GM12865 (cell line): Measurements from ENCODE around the gene ASTL.
A peak's percentile ranks its signal among the peaks of the same experiment; 100 is the strongest.

ENCODE experiments used
- DNase-seq: peaks from one replicate; pipeline ENCODE4 v3.0.0; 2010; ENCODE audit warnings: low read depth
- H3K4me3 ChIP-seq: 2 replicates; pipeline ENCODE4 v1.5.1; 2011; ENCODE audit warnings: mild to moderate bottlenecking, low read depth, low read length, control low read depth
- TF ChIP-seq, protein P1 (sequence below): IDR thresholded peaks from 2 replicates; pipeline ENCODE4 v1.5.1; 2011; ENCODE audit warnings: low read length, control low read depth, low read depth, inconsistent platforms; ENCODE audit not compliant: insufficient read depth; ENCODE audit errors: missing control alignments

ASTL gene

DNA sequence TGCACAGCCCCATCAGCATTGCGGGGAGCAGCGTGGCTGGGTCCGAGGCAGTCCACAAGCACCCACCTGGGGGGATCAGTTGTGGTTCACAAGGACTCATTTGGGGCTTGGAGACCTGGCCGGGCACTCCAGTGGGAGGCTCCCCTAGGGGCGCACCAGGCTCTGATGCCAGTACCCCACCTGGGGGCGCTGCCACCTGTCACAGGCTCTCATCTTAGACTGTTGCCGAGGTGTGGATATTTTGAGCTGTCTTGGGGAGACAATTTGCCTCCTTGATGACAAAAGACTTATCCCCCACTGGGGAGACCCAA lies 25.0 kb downstream of the ASTL start:
- H3K4me3 ChIP-seq, result no peak overlapping the region
- TF ChIP-seq, protein P1, sequence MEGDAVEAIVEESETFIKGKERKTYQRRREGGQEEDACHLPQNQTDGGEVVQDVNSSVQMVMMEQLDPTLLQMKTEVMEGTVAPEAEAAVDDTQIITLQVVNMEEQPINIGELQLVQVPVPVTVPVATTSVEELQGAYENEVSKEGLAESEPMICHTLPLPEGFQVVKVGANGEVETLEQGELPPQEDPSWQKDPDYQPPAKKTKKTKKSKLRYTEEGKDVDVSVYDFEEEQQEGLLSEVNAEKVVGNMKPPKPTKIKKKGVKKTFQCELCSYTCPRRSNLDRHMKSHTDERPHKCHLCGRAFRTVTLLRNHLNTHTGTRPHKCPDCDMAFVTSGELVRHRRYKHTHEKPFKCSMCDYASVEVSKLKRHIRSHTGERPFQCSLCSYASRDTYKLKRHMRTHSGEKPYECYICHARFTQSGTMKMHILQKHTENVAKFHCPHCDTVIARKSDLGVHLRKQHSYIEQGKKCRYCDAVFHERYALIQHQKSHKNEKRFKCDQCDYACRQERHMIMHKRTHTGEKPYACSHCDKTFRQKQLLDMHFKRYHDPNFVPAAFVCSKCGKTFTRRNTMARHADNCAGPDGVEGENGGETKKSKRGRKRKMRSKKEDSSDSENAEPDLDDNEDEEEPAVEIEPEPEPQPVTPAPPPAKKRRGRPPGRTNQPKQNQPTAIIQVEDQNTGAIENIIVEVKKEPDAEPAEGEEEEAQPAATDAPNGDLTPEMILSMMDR, result peak; percentile 38
- DNase-seq, result peak; percentile 26

DNA sequence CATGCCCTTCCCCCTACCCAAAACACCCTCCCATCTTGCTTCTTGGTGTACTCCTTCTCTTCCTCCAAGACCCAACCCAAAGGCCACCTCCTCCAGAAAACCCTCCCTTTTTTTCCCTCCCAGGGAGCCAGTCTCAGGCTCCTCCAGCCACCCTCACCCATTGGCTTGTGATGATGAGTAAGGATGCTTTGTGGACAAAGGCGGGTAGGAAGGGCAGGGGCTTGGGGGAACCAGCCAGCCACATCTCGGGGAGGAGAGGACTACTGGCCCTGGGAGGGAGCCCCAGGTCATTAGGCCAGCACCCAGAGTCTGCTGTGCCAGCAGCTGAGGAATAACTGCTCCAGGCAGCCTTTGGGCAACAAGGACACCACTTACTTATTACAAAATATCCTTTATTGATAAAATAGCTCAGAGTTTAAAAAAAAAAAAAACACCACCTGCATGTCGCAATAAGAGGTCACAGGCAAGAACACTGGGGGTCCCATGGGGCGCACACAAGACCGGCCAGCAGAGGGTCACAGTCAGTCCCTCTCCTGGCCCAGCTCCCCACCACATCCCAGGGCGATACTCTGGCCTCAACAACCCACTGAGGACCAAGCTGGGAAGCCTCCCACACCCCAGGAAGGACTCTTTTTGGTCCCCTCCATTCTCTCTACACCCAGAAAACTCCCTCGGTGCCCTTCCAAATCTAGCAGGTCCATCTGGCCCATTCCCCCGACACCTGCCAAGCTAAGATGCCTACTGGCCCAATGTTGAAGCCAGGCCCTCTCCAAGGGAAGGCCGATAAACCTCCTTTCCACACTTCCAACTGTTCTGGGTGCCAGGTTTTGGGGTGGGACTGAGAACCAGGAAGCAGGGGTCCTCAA lies 25.6 kb downstream of the ASTL start:
- no peak overlapping the region for H3K4me3 ChIP-seq
- DNase-seq, result no peak
- TF ChIP-seq, protein P1, result no peak

DNA sequence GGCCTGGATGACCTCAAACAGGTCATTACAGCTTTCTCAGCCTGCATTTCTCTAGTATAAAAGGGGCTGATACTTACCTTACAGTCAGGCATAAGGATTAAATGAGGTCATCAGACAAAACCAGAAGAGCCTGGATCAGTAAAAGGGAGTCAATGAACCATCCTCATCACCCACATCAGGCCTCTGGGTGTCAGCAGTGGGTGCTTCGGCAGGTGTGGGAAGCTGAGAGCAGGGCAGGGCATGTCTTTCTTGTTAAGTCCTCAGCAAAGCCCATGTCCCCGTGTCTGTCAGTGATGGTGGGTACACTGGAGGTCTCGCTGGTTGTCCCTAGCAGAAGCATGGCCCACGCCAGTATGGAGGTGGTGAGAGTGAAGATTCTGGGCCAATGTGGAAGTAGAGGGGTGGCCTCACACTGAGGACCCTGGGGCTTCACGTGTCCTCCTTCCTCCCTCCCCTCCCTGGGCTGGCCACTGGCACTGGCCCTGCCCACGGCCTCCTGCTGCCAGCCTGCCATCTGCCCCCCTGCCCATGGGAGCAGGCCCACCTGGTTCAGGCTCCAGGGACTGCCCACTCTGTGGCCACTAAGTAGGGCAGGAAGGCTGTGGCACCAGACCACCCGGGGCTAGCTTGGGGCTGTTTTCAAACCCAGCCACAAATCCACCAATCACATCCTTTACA lies 26.3 kb downstream of the ASTL start:
- DNase-seq, result no peak
- TF ChIP-seq, protein P1, result no peak
- H3K4me3 ChIP-seq, result no peak overlapping the region

DNA sequence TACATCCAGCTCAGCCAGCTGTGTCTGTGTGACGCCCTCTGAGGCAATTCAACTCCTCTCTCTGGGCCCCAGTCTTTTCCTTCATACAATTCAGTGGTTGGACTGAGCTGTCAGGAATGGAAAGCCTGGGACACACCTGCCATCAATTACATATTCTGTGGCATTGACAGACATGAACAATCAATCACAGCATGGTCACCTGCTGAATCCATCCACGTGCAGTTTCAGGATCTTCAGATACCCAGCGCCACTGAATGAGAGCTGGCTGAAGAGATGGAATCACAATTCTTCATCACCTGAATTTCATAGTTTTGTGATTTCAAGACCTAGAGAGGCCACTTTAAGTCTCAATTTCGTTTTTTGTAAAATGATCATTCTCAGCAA lies 27.1 kb downstream of the ASTL start:
- DNase-seq, result no peak
- H3K4me3 ChIP-seq, result no peak overlapping the region
- TF ChIP-seq, protein P1, result no peak

DNA sequence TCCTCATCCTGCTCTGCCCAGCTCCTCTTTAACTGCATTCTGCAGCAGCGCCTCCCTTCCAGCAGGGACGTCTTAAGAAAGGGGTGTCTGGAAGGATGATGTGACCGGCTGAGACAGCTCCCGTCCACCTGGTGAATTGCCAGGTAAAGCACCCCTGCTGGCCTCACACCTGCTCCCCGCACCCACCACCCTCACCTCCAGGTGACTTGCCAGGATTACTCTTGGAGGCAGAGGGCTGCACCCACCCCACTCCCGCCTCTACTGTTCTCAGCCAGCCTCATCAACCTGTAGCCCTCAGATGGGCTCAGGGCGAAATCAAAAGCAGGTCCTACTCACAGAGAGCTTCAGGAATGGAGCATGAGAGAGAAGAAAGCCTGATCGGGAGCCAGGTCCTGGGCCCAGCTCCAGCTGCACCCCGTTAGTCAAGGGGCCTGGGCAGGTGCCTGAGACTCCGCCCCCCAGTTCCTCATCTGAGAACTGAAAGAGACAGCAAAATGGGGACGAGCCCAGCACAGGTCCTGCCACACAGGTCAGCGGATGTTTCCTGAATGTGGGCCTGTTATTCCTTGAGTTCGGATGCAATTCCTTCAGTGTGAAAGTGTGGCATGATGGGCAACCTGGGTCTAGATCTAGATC lies 27.6 kb downstream of the ASTL start:
- H3K4me3 ChIP-seq, result no peak overlapping the region
- no peak for DNase-seq
- TF ChIP-seq, protein P1, result no peak

DNA sequence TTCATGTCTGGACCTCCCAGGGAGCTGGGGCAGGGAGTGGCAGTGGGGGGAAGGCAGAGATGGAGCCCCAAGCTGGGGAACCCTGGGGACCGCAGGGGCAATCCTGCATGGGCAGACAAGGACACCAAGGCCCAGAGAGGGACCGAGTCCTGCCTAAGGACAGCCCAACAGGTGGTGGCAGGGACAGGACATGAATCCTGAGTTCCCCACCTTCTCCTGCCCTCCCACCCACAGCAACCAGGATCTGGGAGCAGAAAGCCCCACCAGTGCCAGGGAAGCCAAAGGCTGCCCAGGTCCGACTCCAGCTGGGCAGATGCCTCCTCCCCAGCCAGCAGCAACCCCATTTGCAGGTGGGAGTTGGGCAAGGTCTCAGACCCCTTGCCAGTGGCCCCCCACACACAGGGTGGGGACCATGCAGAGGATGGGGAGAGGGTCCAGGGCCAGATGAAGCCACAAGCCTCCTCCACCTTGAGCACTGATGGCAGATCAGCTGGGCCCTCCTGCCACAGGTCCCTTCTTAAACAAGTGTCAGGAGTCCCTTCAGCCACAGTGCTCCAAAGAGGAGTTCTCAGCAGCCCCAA lies 28.3 kb downstream of the ASTL start:
- no peak for DNase-seq
- TF ChIP-seq, protein P1, result no peak
- no peak overlapping the region for H3K4me3 ChIP-seq
